B cell (primary cell): ENCODE data around the gene BCAS4. TPM values are rescaled to one million over a fixed set of nuclear protein-coding genes. Genes with fewer than 3 reads are reported as not detected.

Experiments used
- ATAC-seq: fragments of 200-7000 bp; cut with Tn5 transposase; one replicate; pipeline ENCODE4 v1.10.0; 2021; ENCODE audit warnings: low read depth, mild to moderate bottlenecking, moderate number of reproducible peaks, moderate library complexity
- CTCF ChIA-PET: fragments of 350-600 bp; sonication (Branson Sonifier 250); formaldehyde crosslinking; loops from one replicate; lab custom pipeline; 2021; ENCODE audit warnings: antibody characterized with exemption, inconsistent platforms; lab: Charles Lee
- POLR2A ChIA-PET: fragments of 350-600 bp; sonication (Branson Sonifier 250); formaldehyde crosslinking; loops from one replicate; lab custom pipeline; 2021; ENCODE audit warnings: antibody characterized with exemption; lab: Charles Lee
- DNase-seq: peaks from one replicate; pipeline ENCODE4 v3.0.0; 2013
- H2AFZ ChIP-seq: 2 replicates; pipeline ENCODE4 v1.6.1; 2012; ENCODE audit warnings: mild to moderate bottlenecking, low read depth, low read length; ENCODE audit not compliant: insufficient read depth, poor library complexity, severe bottlenecking
- H3K27ac ChIP-seq, 2 donors: 1 replicate in 1 of 2; 2 replicates in 1 of 2; pipeline ENCODE4 v1.5.1; 2012 to 2013; ENCODE audit warnings: low read length in 2 of 2, mild to moderate bottlenecking in 2 of 2, moderate library complexity in 1 of 2
- H3K27me3 ChIP-seq, 4 experiments: fragments of 200-600 bp in 1 of 4; sonication (generic) in 1 of 4; replicated peaks in 1 of 4; 1 replicate in 2 of 4; 2 replicates in 2 of 4; pipeline versions ENCODE4 v1.6.1 to v1.7.0; 2013 to 2016; ENCODE audit warnings: low read length in 3 of 4, mild to moderate bottlenecking in 2 of 4, mixed read lengths in 1 of 4, moderate library complexity in 1 of 4; ENCODE audit not compliant: insufficient read depth in 4 of 4, control insufficient read depth in 3 of 4; ENCODE audit errors: control extremely low read depth in 1 of 4
- H3K36me3 ChIP-seq, 2 experiments: replicated peaks in 1 of 2; 1 replicate in 1 of 2; 2 replicates in 1 of 2; pipeline versions ENCODE4 v1.6.1 to v1.7.1; 2013; ENCODE audit warnings: low read length in 1 of 2; ENCODE audit not compliant: insufficient read depth in 2 of 2, control insufficient read depth in 1 of 2; ENCODE audit errors: control extremely low read depth in 1 of 2, extremely low read depth in 1 of 2
- H3K4me1 ChIP-seq, 2 donors: fragments of 200-600 bp in 1 of 2; sonication (generic) in 1 of 2; 1 replicate in 1 of 2; 2 replicates in 1 of 2; pipeline versions ENCODE4 v1.5.1 to v1.6.1; 2013 to 2017; ENCODE audit warnings: low read length in 2 of 2; ENCODE audit not compliant: control insufficient read depth in 2 of 2, insufficient read depth in 2 of 2
- H3K4me2 ChIP-seq: replicated peaks from 2 replicates; pipeline ENCODE3; 2012; ENCODE audit warnings: mild to moderate bottlenecking, low read depth, low read length; ENCODE audit not compliant: poor library complexity, severe bottlenecking
- H3K4me3 ChIP-seq, 5 experiments: fragments of 200-600 bp in 1 of 5; sonication (generic) in 1 of 5; 1 replicate in 3 of 5; 2 replicates in 2 of 5; pipeline versions ENCODE4 v1.5.1 to v1.7.0; 2011 to 2016; ENCODE audit warnings: low read length in 4 of 5, mild to moderate bottlenecking in 4 of 5, low read depth in 2 of 5, control low read depth in 1 of 5, moderate library complexity in 1 of 5; ENCODE audit not compliant: insufficient read depth in 1 of 5; ENCODE audit errors: control extremely low read depth in 1 of 5, extremely low read depth in 1 of 5
- H3K79me2 ChIP-seq: fragments of 200-600 bp; sonication (generic); one replicate; pipeline ENCODE4 v1.6.0; 2016; ENCODE audit warnings: low read length; ENCODE audit not compliant: control insufficient read depth, insufficient read depth
- H3K9ac ChIP-seq: fragments of 200-600 bp; sonication (generic); 2 replicates; pipeline ENCODE4 v1.6.1; 2017; ENCODE audit warnings: mild to moderate bottlenecking, low read length, moderate library complexity
- H3K9me3 ChIP-seq, 3 donors: one replicate each; pipeline versions ENCODE4 v1.6.1 to v1.7.1; 2013; ENCODE audit warnings: low read length in 2 of 3; ENCODE audit not compliant: control insufficient read depth in 2 of 3, insufficient read depth in 1 of 3; ENCODE audit errors: control extremely low read depth in 1 of 3
- H4K20me1 ChIP-seq: 2 replicates; pipeline ENCODE4 v1.6.0; 2012; ENCODE audit warnings: mild to moderate bottlenecking, low read length; ENCODE audit not compliant: insufficient read depth, control insufficient read depth, poor library complexity, severe bottlenecking
- H3K27ac Mint-ChIP-seq: one replicate; pipeline ENCODE4 v1.8.0; 2021; ENCODE audit warnings: mixed read lengths
- H3K27me3 Mint-ChIP-seq: one replicate; pipeline ENCODE4 v1.8.0; 2021; ENCODE audit warnings: mixed read lengths
- H3K4me1 Mint-ChIP-seq: one replicate; pipeline ENCODE4 v1.8.0; 2021; ENCODE audit warnings: mixed read lengths
- H3K4me3 Mint-ChIP-seq: one replicate; pipeline ENCODE4 v1.8.0; 2021; ENCODE audit warnings: mixed read lengths
- H3K9me3 Mint-ChIP-seq: one replicate; pipeline ENCODE4 v1.8.0; 2022; ENCODE audit warnings: mixed read lengths; ENCODE audit not compliant: insufficient read depth
- CTCF ChIP-seq: fragments of 200-600 bp; IDR thresholded peaks from one replicate; pipeline ENCODE4 v1.8.0; 2022; ENCODE audit warnings: antibody characterized with exemption, mild to moderate bottlenecking
- EZH2 ChIP-seq: IDR thresholded peaks from 2 replicates; pipeline ENCODE4 v1.6.1; 2012; ENCODE audit warnings: borderline replicate concordance, low read depth, mild to moderate bottlenecking, moderate library complexity, low read length; ENCODE audit not compliant: insufficient read depth, poor library complexity, severe bottlenecking
- WGBS: methylation state at CpG from one replicate; pipeline ENCODE4 v1.1.5; 2013; ENCODE audit warnings: missing lambda C conversion rate; ENCODE audit not compliant: insufficient coverage; 5-methylcytosine and 5-hydroxymethylcytosine counted together
- intact Hi-C: fragments of 100-400 bp; cut with micrococcal nuclease; formaldehyde crosslinking; loops from one replicate; pipeline ENCODE4 v1.10.0; 2022
- polyA plus RNA-seq: library from polyadenylated mRNA; depleted of rRNA; stranded (reverse); fragments of >200 nt; gene quantifications from 2 replicates; pipeline ENCODE4 v1.2.3, GENCODE V29; 2012
- total RNA-seq, 2 donors: library from RNA; stranded (reverse); fragments of 120-200 nt in 1 of 2; gene quantifications; 1 replicate in 1 of 2; 2 replicates in 1 of 2; pipeline versions ENCODE4 v1.2.3 to v1.2.4, GENCODE V29; 2013 to 2022

Gene BCAS4
- total and polyA plus RNA-seq, 2 donors (not counting 1 experiment from before 2014, with no cell fraction given) = 44.8 to 88.2 TPM

GRCh38 chr20:50821994-50822393, 27.1 kb downstream of the BCAS4 start:
- no peak for DNase-seq
- peak overlapping the region; percentile 76 to 88 for H3K27ac ChIP-seq
- peak; percentile 9 for ATAC-seq
- peak overlapping the region; percentile 97 for H3K27ac Mint-ChIP-seq
- intact Hi-C loops = loop anchor here (1.0 kb wide), 1 partner anchor 10 kb away; no protein-coding TSS in a partner anchor
- H3K79me2 ChIP-seq = peaks cover 79% of the 10 kb centered on the region
- H2AFZ ChIP-seq = peak overlapping the region; percentile 78
- CTCF ChIA-PET = interaction anchor here (0.7 to 17.8 kb wide), 9 partner anchors 9 to 109 kb away, joined by 3 to 340 read pairs (median 5); partner anchors contain the start of genes ADNP and BCAS4
- peaks cover 3 to 48% of the 10 kb centered on the region in 2 experiments for H3K36me3 ChIP-seq
- H3K4me1 ChIP-seq = peaks cover 59 to 60% of the 10 kb centered on the region in 2 donors
- TF ChIP-seq EZH2 (no peak), CTCF (no peak)
- peaks cover 0 to 9% (median 0%) of the 10 kb centered on the region in 3 donors for H3K9me3 ChIP-seq
- H3K4me3 Mint-ChIP-seq = peak overlapping the region; percentile 68
- no peaks in the 10 kb centered on the region for H3K9me3 Mint-ChIP-seq
- peak overlapping the region; percentile 69 for H3K4me2 ChIP-seq
- peak overlapping the region; percentile 53 for H3K9ac ChIP-seq
- peaks cover 70% of the 10 kb centered on the region for H3K4me1 Mint-ChIP-seq
- peaks cover 13% of the 10 kb centered on the region for H4K20me1 ChIP-seq
- POLR2A ChIA-PET = interaction anchor here (0.5 to 2.8 kb wide), 6 partner anchors 27 to 123 kb away, joined by 3 to 15 read pairs (median 7); partner anchors contain the start of genes ADNP and BCAS4
- H3K27me3 Mint-ChIP-seq = no peaks in the 10 kb centered on the region
- peak overlapping the region in 1 of 5 experiments; percentile 62 for H3K4me3 ChIP-seq
- no peaks in the 10 kb centered on the region for H3K27me3 ChIP-seq
- WGBS = 9% methylated on average over 5 of the region's 7 CpGs

DNA sequence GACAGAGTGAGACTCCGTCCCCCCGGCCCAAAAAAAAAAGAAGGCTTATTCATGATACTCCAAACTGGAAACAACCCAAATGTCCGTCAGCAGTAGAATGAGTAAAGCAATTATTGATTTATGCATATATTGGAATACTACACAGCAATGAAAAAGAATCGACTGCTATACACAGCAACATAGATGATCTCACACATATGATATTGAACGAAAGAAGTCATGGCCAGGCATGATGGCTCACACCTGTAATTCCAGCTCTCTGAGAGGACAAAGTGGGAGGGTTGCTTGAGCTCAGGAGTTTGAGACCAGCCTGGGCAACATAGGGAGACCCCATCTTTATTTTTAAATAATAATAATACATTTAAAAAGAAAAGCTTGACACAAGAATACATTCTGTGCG, 28.5 kb downstream of the BCAS4 start:
- H3K79me2 ChIP-seq = peaks cover 79% of the 10 kb centered on the region

More for the DNA sequence above, 28.5 kb downstream of the BCAS4 start:
- Histone ChIP-seq H3K9ac (no peak overlapping the region), H3K4me2 (no peak overlapping the region), H3K4me3 (no peak overlapping the region), H3K9me3 (peaks cover 0 to 4% (median 0%) of the 10 kb centered on the region in 3 donors), H3K27me3 (no peaks in the 10 kb centered on the region), H2AFZ (no peak overlapping the region), H3K36me3 (peaks cover 7 to 54% of the 10 kb centered on the region in 2 experiments), H3K27ac (peak overlapping the region in 1 of 2 donors; percentile 88), H4K20me1 (peaks cover 26% of the 10 kb centered on the region), H3K4me1 (peaks cover 46 to 47% of the 10 kb centered on the region in 2 donors)
- Mint-ChIP-seq H3K27me3 (no peaks in the 10 kb centered on the region), H3K27ac (peak overlapping the region; percentile 39), H3K4me1 (peaks cover 59% of the 10 kb centered on the region), H3K4me3 (no peak overlapping the region), H3K9me3 (no peaks in the 10 kb centered on the region)
- TF ChIP-seq EZH2 (no peak), CTCF (no peak)
- WGBS = no CpG with 5 or more reads among the region's 6 CpGs
- intact Hi-C loops = no loop called here
- ATAC-seq = no peak
- no peak for DNase-seq
- CTCF ChIA-PET = interaction anchor here (1.7 to 17.8 kb wide), 4 partner anchors 11 to 108 kb away, joined by 5 to 340 read pairs (median 14); partner anchors contain the start of genes ADNP and BCAS4
- POLR2A ChIA-PET = interaction anchor here (0.6 to 1.7 kb wide), 3 partner anchors 49 to 1166 kb away, joined by 3 to 7 read pairs (median 5); partner anchors contain the start of gene ADNP
